ENCODE measurements around the gene SEMA6B. TPM values are rescaled to one million over a fixed set of nuclear protein-coding genes. Genes with fewer than 3 reads are reported as not detected.

Gene SEMA6B
- total RNA-seq, 1 donor from 2014 or later: 12.3 TPM

DNA sequence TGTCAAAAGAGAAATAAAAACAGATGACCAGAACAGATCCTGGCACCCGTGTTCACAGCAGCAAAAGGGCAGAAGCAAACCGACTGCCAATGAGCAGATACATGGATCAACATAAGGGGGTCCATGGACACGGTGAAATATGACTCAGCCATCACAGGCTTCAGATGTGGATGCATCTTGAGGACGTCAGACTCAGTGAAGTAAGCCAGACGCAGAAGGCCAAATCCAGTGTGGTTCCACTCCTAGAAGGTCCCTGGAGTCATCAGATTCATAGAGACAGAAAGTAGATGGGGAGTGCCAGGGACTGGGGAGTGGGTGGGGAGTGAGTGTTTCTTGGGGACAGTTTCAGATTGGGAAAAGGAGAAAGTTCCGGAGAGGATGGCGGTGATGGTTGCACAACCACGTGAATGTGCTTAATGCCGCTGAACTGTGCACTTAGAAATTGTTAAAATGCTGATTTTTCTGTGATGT lies 28.8 kb upstream of the SEMA6B start:
- DNase-seq (ENCODE audit: low spot score): no peak

DNA sequence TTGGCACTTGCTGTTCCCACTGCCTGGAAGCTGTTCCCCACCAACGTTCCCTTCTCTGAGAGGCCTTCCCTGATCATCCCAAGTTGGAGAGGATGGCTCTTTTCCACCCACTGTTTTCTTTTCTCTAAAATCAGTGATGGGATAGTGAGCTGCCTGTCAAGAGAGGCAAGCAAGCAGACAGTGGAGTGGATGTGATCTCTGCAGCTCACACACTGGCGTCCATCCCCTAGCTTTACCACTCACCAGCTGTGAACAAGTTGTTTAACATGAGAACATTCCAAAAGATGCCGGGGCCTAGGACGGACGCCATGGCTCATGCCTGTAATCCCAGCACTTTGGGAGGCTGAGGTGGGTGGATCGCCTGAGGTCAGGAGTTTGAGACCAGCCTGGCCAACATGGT lies 28.0 kb upstream of the SEMA6B start:
- no peak for DNase-seq (ENCODE audit: low spot score)

DNA sequence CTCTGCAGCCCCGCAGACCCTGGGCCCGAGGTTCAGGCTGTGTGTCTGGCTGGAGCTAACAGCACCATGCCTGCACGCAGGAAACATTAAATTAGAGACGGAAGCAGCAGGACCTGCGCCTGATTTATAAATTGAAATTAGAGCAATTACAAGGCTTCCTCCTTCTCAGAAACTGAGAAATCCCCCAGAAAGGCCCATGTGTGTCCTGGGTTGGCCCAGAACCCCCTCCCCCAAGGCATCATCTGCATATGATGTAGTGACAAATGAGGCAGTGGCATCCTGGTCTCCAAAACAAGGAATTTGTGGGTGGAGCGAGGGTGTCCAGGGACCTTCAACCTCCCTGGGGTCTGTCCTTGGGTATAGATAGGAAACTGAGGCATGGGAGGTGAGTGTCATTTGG lies 27.2 kb upstream of the SEMA6B start:
- no peak for DNase-seq (ENCODE audit: low spot score)

DNA sequence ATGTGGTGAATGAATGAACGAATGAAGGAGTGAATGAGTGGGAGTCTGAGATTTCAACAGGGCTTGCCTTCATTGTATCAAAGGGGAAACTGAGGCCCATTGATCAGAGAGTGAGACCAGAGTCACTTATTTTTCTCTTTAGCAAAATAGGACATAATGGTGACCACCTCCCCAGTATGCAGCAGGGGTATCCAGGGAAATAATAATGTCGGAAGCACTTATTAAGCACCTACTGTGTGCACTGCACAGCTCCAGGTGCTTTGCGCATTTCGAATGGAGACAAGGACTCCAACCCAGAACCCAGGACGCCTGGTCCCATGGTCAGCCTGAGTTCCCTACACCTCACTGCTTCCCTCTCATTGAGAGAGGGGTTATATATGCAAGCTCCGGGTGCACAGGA lies 26.8 kb upstream of the SEMA6B start:
- no peak for DNase-seq (ENCODE audit: low spot score)

DNA sequence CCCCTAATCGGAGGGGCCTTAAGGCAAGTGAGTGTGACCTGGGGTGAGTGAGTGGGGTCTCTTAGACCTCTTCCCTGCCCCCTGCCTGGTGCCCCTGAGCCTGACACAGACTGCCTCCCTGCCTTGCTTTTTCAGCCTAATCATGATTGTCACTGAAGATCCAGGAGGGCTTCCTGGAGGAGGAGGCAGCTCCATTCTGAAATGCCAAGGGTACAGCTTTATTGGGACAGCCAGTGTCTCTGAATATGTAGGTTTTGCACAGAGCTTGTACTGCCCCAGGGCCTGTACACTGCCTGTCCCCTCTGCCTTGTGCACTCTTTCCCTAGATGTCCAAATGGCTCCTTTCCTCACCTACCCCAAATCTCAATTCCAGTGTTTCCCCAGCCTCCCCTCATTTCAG lies 26.1 kb upstream of the SEMA6B start:
- no peak for DNase-seq (ENCODE audit: low spot score)

DNA sequence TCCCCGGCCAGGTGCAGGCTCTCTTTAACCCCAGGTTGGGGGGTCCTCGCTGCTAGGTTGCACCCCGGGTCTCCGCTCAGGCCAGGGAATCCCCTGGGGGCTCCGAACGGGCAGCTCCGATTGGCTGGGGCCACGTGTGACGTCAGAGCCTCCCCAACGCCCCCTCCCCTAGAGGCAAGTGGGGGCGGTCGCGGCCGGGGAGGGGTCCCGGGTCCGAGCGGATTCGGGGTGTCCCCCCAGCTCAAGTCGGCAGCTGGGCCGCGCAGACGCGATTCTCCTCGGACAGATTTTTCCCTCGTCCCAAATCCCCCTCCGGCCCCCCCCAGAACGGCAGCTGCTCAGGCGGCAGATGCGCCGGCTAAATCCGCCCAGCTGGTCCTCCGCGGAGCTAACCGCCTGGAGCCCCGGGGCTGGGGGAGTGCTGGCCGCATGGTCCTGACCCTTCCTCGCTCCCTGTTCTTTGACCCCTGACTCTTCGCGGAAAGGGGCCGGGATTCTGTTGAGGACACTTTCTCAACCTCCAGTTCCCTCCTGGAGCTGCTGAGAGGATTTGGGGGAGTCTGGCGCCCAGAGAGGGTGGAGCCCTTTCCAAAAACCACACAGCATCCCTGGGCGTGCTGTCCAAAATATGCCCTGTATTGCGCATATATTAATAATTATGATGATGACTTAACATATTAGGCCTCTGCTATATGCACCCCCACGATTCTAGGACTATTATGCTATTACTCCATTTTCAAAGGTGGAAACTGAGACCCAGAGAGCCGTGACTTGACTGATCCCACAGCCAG lies 25.4 kb upstream of the SEMA6B start:
- no peak for DNase-seq (ENCODE audit: low spot score)

DNA sequence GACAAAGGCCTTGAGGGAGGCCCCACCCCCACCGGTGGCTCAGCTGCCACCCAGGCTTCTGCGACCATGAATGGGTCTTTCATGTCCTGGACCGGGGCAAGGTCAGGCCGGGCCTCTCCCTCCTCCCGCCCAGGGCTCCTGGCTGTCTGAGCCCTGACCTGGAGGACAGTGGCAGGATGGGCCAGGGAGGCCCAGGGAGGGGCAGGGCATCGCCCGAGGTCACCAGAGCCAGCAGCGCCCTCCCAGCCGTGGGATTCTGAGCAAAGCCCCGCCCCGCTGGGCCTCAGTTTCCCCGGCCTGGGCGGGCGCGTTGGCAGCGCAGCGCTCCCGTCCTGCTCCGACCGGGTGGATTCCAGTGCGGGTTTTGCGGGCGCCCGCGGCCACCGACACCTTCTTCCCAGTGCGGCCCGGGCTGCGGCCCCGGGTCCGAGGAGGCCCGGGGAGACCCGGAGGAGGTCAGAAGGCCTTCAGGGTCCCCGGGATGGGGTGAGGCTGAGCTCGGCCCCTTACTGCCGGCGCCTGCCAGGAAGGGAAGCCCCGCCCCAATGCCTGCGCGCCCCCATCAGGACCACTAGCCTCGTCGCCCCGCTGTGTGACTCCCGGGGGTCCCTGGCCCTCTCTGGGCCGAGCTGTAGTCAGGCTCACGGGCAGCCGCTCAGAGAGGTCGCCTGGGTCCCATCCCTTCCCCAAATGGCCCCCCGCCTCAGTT lies 24.6 kb upstream of the SEMA6B start:
- no peak for DNase-seq (ENCODE audit: low spot score)

DNA sequence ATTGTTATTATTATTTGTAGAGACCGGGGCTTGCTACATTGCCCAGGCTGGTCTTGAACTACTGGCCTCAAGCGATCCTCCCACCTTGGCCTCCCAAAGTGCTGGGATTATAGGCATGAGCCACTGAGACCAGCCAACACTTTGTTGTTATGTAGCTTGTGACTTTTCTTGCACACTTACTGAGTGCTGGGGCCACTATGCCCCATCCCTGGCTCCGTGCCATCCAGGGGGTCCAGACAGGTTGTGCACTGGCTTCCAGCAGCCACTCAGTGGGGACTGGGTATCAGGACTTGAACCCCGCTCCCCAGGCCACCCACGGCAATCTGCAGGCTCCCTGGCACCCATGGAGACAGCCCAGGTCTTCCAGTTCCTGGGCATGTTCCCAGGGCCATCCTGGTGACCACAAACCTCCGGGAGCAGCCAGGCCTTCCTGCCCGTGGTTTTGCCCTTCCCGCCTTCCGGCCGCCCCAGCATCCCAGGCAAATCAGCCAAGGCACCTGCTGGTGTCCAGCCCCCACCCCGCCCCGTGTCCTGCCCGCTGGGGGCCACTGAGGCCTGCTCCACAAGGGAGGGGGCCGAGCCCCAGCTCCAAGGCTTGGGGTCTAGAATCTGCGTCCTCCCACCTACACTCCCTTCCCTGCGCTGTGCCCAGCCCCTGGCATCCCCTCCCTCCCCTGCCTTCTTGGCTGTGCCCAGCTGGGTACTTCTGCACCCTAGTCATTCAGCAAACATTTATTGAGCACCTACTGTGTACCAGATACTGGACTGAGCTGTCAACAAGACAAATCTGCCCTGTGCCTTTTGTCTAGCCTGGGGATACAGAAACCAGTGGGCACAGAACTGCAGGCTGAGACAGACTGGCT lies 23.7 kb upstream of the SEMA6B start:
- DNase-seq (ENCODE audit: low spot score): no peak

DNA sequence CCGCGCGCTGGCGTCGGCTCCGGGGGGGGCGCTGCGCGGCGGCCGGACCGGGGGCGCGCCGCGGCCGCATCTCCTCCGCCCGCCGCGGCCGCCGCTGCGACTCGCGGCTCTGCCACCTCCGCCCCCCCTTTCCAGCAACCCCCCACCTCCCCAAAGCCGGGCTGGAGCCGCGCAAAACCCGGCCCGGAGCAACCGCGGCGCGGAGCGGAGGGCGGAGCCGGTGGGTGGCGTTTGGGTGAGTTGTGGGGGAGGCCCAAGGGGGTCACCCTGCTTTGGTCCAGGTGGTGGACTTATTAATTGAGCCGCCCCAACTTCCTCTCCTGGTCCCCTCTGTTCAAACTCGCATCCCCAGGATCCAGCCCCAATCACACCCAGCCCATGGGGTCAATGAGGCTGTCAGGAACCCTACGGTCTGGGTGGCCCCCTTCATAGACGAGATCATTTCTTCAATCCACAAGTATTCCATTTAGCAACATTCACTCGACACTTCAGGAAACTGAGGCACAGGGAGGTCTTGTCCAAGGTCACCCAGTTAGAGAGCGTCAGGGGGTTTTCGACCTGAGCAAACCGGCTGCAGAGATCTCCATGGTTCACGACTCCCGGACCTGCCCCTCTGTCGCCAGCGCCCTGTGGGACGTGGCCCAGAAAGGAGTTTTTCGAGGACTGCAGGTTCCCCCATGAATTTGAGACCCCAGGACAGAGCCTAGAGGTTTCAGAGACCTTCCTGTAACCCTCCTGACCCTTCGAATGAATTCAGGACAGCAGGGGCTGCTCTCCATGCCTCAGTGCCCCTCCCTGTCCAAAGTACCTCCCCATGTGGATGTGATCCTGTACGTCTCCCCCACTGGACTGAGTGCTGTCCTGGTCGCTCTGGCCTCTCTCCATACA lies 22.4 kb upstream of the SEMA6B start:
- DNase-seq (ENCODE audit: low spot score): no peak

DNA sequence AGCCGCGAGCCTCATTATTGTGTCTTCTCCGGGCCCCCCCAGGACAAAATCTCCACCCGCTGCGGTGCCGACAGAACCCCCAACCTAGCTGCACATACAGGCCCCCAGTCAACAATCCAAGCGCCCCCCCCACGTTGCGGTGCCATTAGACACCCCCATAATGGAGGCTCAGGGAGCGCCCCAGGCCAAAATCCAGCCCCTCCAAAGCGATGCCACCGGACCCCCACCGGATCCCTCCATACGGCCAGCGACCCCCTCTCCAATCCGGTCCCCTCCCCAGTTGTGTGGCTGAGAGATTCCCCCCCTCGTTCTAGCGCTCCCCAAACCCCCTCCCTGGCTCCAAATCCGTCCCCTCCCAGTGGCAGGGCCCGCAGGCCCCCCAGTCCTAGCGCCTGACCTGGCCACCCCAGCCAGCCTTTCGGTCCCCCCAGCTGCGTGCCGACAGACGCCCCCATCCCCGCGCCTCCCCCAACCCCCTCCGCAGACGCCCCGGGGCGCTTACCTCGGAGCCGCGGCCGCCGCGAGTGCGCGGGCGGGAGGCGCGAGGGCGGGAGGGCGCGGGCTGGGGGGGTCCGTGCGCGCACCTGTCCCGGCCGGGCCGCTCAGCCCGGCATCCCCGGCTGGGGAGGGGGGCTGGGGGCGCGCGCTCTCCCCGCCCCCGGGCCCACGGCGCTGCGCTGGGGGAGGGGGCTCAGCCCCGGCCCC lies 21.6 kb upstream of the SEMA6B start:
- DNase-seq (ENCODE audit: low spot score): no peak

DNA sequence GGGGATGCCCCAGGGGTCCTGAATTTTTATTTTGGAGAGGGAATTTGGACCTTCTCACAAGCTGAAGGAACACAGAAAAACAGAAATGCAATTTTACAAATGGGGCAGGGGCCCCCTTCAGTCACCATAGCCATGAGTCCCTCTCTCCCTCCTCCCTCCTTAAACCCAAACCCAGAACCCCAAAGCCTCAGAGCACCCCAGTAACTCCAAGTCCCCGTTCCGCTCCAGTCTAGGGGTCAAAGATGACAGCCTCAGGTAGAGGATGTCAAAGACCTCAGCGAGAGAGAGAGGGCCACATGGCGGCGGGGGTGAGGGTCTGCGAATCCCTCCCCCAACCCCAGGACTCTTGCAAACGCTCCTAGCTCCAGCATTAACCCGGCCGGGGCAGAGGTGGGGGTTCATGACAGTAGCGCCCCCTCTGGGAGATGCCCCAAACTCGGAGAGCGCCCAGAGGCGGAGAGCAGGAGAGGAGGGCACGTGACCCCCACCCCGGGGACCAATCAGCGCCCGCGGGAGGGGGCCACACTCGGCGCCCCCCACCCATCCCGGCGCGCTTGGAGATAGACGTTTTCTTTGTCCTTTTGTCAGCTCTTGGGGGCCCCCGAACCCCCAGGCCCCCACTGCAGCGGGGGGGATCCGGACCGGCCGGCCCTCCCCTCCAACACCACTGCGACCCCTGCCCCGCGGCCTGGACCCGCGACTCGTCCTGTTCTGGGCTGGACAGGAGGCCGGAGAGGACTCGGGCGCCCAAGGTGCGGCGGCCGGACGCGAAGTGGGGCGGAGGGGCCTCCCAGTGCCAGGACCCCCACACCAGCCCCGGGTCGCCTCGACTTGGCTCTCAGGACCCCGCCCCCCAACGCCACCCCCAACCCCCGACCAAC lies 20.8 kb upstream of the SEMA6B start:
- no peak for DNase-seq (ENCODE audit: low spot score)

DNA sequence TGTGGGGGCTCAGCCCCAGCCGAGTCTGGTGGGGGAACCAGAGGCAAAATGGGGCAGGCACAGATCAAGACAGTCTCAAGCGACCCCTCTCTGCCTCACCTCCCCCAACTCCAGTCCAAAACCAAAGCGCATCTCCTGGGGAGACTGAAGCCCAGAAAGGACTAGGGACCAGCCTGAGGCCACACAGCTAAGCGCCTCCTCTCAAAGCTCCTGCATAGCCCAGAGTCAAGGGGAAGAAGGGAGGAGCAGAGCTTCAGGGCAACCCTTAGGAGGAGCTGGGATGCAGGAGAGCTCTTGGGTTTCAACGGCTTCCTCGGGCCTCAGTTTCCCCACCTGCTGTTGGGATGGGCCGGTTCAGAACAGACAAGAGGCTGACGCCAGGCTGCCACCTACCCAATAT lies 19.9 kb upstream of the SEMA6B start:
- no peak for DNase-seq (ENCODE audit: low spot score)

DNA sequence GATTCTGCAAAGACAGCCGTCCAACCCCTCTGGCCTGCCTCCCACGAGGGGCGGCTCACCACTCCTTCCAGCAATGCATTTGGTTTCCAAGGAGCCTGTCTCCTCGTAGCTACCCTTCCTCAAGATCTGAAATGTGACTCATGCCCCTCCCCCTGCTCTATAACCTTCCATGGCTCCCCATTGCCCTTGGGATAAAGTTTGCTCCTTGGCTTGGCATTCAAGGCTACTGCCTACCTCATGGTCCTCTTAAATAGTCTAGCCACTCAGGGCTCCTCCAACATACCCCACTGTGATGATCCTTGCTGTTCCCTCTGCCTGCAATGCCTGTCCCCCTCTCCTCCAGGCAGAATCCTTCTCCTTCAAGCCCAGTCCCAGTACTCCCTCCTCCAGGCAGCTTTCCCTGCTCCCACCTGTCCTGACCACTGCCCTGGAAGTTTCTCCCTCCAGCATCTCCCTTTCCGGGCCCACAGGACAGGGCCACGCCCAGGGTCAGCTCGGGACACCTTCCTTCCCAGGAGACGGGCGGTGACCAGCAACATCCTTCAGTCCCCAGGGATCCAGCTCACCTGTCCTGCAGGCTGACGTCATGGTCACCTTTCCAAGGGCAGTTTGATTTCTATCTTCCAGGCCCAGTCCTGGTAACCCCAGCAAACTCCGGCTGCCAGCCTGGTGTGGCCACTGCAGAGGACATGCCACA lies 19.2 kb upstream of the SEMA6B start:
- DNase-seq (ENCODE audit: low spot score): no peak

DNA sequence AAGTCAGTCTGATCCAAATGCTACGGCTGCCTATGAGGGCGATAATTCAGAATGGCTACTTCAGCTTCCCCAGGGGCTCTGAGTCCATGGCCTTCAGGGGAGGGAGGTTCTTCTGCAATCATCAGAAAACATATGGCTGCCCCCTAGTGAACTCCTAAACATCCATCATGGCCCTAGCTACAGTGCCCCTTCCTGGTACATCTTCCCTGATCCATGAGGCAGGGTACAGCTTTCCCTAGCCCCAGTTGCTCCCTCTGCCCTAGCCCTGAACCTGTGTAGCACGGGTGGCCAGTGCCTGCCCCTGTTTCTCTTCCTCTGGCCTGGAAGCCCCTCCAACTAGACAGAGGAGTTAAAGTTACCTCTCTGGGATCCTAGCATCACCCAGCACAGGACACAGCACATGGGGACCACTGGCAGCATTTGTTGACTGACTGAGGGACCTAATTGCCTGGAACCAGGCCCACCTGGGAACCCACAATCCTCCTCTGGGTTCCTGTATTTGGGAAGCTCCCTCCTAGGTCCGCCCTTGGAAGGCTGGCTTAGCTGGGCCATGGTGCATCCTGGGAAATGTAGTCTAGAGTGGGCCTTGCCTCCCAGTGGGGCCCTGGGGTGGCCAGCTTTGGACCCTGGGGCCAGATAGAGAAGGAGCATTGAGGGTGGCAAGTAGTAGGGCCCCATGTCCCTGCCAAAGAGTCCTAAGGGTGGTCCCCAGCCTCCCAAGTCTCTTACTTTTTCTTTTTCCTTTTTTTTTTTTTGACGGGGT lies 17.7 kb upstream of the SEMA6B start:
- no peak for DNase-seq (ENCODE audit: low spot score)

DNA sequence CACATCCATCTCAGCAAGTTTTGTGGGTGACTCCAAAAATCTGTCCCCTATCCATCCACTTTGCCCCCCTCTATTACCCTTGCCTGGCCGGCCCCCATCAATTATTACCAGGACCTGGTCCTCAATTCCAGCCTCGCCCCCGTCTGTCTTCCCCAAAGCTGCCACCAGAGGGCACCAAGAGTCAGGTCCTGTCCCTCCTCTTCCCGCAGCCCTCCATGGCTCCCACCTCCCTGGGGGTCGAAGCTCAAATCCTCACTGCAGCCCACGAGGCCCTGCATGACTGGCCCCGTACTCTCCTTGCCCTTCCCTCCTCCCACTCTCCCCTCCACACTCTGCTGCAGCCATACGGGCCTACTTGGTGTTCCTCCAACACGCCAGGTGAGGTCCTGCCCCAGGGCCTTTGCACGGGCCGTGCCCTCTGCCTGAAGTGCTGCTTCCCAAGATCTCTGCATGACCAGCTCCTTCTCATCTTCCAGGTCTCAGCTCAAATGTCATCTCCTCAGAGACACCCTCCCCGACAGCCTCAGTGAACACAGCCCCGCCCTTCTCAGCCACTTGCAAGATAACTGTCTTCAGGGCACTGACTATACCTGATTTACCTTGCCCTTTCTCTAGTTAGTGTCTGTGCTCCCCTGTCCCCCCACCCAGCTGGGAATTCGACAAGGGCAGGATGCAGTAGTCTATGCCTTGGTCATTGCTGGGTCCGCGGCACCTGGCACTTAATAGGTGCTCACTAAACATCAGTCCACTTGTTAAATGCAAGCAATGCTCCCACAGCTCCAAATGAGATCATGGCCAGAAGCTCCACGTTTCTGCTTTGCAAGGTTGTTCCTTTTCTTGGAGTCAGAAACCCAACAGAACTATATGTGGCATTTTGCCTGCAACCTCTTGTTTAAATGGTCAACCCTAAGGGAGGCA lies 16.8 kb upstream of the SEMA6B start:
- peak; percentile 61 for DNase-seq (ENCODE audit: low spot score)

DNA sequence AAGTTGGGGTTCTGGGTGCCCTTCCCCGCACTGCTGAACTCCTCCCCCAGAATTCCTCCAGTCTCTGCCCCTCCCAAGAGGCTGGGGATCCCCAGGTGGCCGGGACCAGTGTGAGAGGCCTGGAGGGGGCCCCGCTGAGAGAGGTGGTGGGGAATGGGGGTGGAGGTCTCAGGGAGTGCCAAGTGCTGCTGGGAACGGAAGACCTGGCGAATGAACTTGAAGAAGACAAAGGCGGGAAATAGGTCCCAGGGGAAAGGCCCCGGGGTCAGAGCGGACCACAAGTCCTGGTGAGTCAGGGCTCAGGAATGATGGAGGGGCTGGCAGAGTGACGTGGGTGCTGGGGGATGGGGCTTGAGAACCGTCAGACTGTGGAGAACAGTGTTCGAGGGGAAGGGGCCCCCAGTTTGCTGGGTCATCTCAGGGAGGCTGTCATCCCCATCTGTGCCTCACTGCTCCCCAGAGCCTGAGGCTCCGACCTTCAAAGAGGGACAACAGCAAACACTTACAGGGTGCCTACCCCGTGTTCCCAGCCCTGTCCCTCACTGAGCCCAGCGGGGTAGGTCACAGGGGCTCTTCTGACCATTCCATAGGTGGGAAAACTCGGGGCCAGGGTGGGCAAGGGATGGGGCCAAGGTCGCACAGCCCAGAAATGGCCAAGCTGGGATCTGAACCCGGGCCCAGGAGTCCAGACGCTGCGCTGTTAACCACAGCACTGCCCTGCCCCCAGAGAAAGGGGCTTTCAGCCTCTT lies 16.0 kb upstream of the SEMA6B start:
- no peak for DNase-seq (ENCODE audit: low spot score)

All from ureter (tissue), 1 donor.